ENCODE measurements around the gene NANOGP8.

The NANOGP8 gene

DNA sequence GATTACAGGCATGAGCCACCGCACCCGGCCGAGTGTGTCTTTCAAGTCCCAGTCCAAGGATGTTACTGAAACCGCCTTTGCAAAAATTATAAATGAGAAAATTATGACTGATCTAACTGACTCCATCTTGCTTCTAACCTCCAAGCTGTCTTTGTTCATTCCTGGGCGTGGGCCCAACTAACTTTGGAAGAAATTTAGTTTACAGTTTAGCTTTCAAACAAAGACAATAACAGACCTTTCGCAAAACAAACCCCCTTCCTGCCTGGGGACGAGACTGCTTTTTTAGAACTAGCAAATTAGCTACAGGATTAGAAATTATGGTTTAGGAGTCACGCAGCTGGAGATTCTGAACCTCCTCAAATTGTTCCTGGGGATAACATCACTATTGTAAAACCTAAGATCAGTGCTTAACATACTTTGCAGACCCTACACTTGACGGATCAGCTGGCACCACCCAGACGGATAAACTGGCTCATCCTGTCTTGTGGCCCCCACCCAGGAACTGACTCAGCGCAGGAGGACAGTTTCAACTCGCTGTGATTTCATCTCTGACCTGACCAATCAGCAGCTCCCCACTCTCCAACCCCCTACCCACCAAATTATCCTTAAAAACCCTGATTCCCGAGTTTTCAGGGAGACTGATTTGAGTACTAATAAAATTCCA is 23.8 kb downstream of the NANOGP8 start:
- in situ Hi-C loops (cut with HindIII; ENCODE audit: low sequenced_read_pairs), result no loop called here

DNA sequence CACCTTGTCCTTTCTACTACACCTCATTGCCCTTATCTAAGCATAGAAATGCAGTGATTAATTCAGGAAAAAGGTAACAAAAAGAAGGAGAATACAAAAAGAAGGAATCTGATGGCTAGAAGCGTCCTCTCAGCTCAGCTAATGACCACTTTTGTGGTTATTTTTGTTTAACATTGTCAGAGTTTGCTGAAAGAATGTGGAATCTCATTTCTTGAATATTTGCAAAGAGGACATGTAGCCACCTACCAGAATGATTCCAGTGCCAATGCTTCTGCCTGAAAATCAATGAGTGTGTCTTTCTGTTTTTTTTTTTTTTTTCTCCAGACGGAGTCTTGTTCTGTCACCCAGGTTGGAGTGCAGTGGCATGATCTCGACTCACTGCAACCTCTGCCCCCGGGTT is 24.5 kb downstream of the NANOGP8 start:
- in situ Hi-C loops (cut with HindIII; ENCODE audit: low sequenced_read_pairs), result no loop called here

GRCh38 chr15:35058534-35059054 is 26.5 kb downstream of the NANOGP8 start:
- in situ Hi-C loops (cut with HindIII; ENCODE audit: low sequenced_read_pairs), result no loop called here

DNA sequence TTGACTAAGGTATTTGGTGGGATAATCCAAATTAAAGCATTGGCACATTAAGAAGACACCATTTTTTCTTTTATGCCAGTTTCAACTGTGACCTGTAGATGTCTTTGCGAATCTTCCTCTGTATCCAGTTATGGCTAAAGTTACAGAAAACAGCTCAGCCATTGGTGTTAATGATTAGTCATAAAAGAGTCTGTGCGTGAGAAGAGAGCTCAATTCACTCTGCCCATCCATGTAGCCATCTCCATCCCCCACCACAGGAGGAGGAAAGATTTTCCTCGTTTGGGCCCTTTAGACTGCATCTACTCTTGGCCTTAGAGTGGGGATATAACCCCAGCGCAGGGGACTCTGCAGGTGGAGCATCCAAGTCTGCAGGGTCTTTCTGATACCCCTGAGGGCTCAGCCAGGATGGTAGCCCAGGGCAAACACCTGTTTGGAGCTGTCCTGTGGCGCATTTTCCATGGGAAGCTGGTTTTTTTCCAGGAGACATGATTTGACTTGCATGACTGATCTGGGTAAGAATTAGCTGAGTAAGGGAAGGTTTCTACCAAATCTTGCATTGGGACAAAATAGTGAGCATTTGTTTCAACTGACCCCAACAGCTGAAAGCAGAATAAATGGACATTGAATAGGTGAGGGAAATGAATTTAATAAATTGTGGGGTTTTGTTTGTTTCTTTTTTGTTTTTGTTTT is 29.5 kb downstream of the NANOGP8 start:
- in situ Hi-C loops (cut with HindIII; ENCODE audit: low sequenced_read_pairs), result no loop called here

DNA sequence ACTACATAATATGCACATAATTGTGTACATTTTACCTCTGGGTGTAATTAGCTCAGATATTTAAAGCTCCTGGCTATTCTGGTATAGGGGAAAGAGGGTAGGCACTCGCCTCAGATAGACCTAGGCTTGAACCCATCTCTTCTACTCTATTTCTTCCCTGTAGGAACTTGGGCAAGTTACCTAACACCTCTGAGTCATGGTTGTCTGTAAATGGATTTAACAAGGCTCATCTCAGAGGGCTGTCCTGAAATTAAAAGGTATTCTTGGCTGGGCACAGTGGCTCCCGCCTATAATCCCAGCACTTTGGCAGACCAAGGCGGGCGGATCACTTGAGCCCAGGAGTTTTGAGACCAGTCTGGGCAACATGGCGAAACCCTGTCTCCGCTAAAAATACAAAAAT is 30.7 kb downstream of the NANOGP8 start:
- in situ Hi-C loops (cut with HindIII; ENCODE audit: low sequenced_read_pairs), result no loop called here

DNA sequence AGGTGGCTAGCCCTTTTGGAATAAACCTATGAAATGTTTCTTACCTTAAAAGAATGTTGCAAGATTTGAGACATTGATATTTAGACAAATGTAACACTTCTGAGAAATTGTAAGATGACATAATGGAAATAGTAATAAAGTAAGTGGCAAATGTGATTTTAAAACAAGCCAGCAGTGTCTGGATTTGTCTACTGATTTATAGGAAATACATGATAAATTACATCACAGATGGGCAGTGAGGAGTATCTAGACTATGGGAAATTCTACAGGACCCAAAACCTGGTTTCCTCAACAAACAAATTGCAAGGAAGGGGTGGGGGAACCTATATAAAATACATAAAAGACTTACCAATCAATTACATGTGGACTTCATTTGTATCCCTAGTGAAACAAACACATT is 37.1 kb downstream of the NANOGP8 start:
- in situ Hi-C loops (cut with HindIII; ENCODE audit: low sequenced_read_pairs), result no loop called here

DNA sequence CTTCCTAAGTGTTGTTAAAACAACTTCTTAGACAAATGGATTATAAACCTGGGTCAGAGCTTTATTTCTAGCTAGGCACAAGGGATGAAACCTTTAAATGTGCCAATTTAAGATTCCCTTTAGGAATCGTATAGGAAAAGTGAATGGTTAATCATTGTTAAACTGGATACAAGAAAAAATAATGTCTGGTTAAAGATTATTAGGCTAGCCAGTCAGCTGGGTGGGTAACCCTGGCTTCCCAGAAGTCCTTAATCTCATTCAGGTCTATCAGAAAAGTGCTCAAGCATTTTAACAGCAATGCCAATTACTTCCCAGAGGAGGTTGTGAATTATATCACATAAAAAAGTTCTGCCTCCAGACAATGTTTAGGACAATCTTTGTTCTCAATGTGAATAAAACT is 37.6 kb downstream of the NANOGP8 start:
- in situ Hi-C loops (cut with HindIII; ENCODE audit: low sequenced_read_pairs), result no loop called here

DNA sequence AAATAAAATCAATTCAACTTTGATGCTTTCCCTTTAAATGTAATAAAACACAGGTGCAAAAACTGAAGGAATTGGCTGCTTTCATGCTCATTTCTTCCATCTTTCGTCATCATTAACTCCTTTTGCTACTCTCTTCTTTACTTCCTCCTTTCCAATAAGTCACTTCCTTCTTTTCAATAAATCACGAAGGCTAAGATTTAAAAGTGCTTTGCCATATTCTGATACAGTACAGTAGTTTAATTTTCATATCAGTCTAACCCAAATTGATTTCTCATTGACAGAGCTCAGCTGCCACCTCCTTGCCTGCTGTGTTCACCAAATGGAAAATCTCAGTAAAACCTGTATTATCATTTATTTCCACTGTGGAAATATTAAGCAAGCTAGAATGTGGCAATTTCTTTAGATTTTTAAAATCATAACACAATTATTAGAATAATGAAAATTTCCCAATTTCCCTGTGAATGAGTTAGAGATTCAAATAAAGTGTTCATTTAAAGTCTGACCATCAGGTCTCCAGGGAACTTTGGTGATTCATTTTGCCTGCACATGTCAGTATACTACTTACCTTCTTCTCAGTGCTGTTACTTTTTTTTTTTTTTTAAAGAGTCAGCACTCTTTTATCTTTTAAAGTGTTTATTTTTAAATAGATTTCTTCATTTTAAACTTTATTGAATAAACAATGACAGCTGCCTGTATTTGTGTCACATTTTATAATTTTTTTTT is 41.6 kb downstream of the NANOGP8 start:
- in situ Hi-C loops (cut with HindIII; ENCODE audit: low sequenced_read_pairs), result no loop called here

- in situ Hi-C loops (cut with HindIII; ENCODE audit: low sequenced_read_pairs), result no loop called here
These were observed 44.5 kb downstream of the NANOGP8 start for GRCh38 chr15:35040339-35041255.

- in situ Hi-C loops (cut with HindIII; ENCODE audit: low sequenced_read_pairs), result no loop called here
These were observed 46.3 kb downstream of the NANOGP8 start for GRCh38 chr15:35038626-35039451.

Measured in DLD1 (cell line).